WTC11 (cell line): ENCODE measurements around the gene SPATA2L.

Source experiments
- ATF1 ChIP-seq: sonication (generic); formaldehyde crosslinking; IDR thresholded peaks from 2 replicates; pipeline ENCODE4 v1.8.1; 2023; ENCODE audit warnings: mild to moderate bottlenecking, moderate library complexity, missing genetic modification reagents
- ELF4 ChIP-seq: sonication (generic); formaldehyde crosslinking; IDR thresholded peaks from 2 replicates; pipeline ENCODE4 v1.8.1; 2022; ENCODE audit warnings: low read depth, mild to moderate bottlenecking, moderate library complexity, missing genetic modification reagents
- ESRRA ChIP-seq: sonication (generic); formaldehyde crosslinking; IDR thresholded peaks from 2 replicates; pipeline ENCODE4 v1.8.1; 2022; ENCODE audit warnings: mild to moderate bottlenecking, missing genetic modification reagents, borderline replicate concordance
- KAT7 ChIP-seq: sonication (generic); formaldehyde crosslinking; IDR thresholded peaks from 2 replicates; pipeline ENCODE4 v1.8.1; 2023; ENCODE audit warnings: missing genetic modification reagents, mild to moderate bottlenecking, borderline replicate concordance
- NFE2L1 ChIP-seq: sonication (generic); formaldehyde crosslinking; IDR thresholded peaks from 2 replicates; pipeline ENCODE4 v1.8.1; 2023; ENCODE audit warnings: missing genetic modification reagents
- ZBTB21 ChIP-seq: sonication (generic); formaldehyde crosslinking; IDR thresholded peaks from 2 replicates; pipeline ENCODE4 v1.8.1; 2023; ENCODE audit warnings: mild to moderate bottlenecking, missing genetic modification reagents, borderline replicate concordance
- ZNF121 ChIP-seq: sonication (generic); formaldehyde crosslinking; IDR thresholded peaks from 2 replicates; pipeline ENCODE4 v1.8.0; 2023; ENCODE audit warnings: missing genetic modification reagents
- TF ChIP-seq, protein P1 (sequence below): fragments of 200-600 bp; IDR thresholded peaks from 2 replicates; pipeline ENCODE4 v1.8.0; 2022; ENCODE audit warnings: antibody characterized with exemption
- TF ChIP-seq, protein P2 (sequence below): sonication (generic); formaldehyde crosslinking; IDR thresholded peaks from 2 replicates; pipeline ENCODE4 v1.8.0; 2023; ENCODE audit warnings: missing genetic modification reagents

DNA sequence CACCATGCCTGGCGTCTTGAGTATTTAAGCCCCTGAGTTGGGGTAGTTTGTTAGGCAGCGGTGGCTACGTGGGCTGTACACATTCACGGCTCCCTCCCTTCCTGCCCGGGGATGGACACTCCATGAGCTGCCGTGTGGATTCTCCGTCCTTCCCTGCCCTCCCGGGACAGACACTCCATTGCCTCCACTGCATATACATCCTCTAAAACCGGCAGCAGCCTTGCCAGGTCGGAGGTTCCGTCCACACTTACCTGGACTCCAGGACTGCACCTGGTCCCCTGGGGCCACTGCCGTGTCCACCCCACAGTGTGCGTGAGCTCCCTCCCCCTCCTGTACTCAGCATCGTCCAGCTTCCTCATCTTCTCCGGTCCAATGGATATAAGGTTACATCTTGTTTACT, 3.5 kb upstream of the SPATA2L start:
- TF ChIP-seq KAT7 (CRISPR knock-in tag) (no peak), ELF4 (CRISPR knock-in tag) (no peak), ZNF121 (CRISPR knock-in tag) (no peak), ATF1 (no peak), ZBTB21 (CRISPR knock-in tag) (no peak), ESRRA (CRISPR knock-in tag) (no peak), NFE2L1 (CRISPR knock-in tag) (no peak)
- TF ChIP-seq, protein P1, sequence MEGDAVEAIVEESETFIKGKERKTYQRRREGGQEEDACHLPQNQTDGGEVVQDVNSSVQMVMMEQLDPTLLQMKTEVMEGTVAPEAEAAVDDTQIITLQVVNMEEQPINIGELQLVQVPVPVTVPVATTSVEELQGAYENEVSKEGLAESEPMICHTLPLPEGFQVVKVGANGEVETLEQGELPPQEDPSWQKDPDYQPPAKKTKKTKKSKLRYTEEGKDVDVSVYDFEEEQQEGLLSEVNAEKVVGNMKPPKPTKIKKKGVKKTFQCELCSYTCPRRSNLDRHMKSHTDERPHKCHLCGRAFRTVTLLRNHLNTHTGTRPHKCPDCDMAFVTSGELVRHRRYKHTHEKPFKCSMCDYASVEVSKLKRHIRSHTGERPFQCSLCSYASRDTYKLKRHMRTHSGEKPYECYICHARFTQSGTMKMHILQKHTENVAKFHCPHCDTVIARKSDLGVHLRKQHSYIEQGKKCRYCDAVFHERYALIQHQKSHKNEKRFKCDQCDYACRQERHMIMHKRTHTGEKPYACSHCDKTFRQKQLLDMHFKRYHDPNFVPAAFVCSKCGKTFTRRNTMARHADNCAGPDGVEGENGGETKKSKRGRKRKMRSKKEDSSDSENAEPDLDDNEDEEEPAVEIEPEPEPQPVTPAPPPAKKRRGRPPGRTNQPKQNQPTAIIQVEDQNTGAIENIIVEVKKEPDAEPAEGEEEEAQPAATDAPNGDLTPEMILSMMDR: no peak
- TF ChIP-seq, protein P2, sequence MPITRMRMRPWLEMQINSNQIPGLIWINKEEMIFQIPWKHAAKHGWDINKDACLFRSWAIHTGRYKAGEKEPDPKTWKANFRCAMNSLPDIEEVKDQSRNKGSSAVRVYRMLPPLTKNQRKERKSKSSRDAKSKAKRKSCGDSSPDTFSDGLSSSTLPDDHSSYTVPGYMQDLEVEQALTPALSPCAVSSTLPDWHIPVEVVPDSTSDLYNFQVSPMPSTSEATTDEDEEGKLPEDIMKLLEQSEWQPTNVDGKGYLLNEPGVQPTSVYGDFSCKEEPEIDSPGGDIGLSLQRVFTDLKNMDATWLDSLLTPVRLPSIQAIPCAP (CRISPR knock-in tag): no peak
